ENCODE results near the gene EPAS1. TPM values are rescaled to one million over a fixed set of nuclear protein-coding genes. Genes with fewer than 3 reads are reported as not detected.
A peak's percentile ranks its signal among the peaks of the same experiment; 100 is the strongest.
"Not testable (repeated sequence)": the region's sequence is repeated elsewhere in the genome, so short reads cannot be mapped to it uniquely, and the experiment has no call there.

EPAS1 gene
- total RNA-seq, 1 experiment from 2014 or later = 146 TPM

GRCh38 chr2:46393865-46394264 is 96.7 kb downstream of the EPAS1 start:
- Mint-ChIP-seq H3K27ac (ENCODE audit: low read depth, unreplicated experiment) (no peak overlapping the region), H3K36me3 (ENCODE audit: insufficient read depth, unreplicated experiment) (peaks cover 5% of the 10 kb centered on the region), H3K9me3 (ENCODE audit: unreplicated experiment) (no peaks in the 10 kb centered on the region), H3K27me3 (ENCODE audit: insufficient read depth, unreplicated experiment) (no peaks in the 10 kb centered on the region), H3K4me1 (ENCODE audit: insufficient read depth, unreplicated experiment) (peaks cover 15% of the 10 kb centered on the region), H3K4me3 (ENCODE audit: unreplicated experiment) (no peak overlapping the region)
- no TSS peak for BruUV-seq (replicated peaks)
- ChIA-PET CTCF (no interaction called here), POLR2A (interaction anchor here (2.5 kb wide), 1 partner anchor 16 kb away, joined by 7 read pairs; no protein-coding TSS in a partner anchor)
- DNase-seq (ENCODE audit: unreplicated experiment) = no peak
- TF ChIP-seq, protein P1, sequence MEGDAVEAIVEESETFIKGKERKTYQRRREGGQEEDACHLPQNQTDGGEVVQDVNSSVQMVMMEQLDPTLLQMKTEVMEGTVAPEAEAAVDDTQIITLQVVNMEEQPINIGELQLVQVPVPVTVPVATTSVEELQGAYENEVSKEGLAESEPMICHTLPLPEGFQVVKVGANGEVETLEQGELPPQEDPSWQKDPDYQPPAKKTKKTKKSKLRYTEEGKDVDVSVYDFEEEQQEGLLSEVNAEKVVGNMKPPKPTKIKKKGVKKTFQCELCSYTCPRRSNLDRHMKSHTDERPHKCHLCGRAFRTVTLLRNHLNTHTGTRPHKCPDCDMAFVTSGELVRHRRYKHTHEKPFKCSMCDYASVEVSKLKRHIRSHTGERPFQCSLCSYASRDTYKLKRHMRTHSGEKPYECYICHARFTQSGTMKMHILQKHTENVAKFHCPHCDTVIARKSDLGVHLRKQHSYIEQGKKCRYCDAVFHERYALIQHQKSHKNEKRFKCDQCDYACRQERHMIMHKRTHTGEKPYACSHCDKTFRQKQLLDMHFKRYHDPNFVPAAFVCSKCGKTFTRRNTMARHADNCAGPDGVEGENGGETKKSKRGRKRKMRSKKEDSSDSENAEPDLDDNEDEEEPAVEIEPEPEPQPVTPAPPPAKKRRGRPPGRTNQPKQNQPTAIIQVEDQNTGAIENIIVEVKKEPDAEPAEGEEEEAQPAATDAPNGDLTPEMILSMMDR (IDR thresholded peaks at IDR 0.05; ENCODE audit: unreplicated experiment) = no peak
- intact Hi-C loops (cut with micrococcal nuclease) = no loop called here

DNA sequence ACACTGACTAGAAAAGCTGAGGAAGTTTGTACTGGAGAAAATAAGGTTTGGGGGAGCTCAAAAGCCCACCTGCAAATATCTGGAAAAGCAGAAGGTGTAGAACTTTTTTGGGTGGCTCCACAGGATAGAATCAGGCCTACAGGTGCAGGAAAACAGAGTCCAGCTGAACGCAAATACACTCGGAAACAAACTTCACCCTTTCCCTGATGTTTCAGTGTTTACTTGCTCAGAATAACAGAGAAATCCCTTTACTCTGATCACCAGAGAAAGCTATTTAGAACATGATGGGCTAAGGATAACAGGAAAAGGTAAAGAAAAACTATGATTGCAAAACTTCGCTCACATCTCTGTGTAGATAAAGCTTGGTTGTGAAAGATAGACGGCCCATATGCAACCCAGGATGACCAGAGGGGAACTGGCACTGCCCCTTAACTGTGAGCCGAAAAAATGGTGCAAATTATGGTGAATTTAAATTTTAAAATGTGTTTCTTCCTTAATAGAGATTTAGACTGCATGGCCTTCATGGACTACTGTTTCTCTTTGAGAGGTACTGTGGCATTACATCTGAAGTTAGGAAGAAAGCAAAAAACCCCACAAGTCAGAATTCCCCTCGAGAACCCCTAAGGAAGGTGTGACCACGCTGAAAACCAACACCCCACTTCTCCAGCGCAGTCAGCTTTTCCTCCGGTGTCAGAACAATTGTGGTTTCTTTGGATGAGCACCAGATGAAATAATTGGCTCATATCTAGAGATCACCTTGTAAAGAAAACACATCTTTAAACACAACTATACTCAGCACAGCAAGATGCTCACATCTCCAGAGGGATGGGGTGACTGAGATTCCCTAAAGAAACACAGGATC is 97.7 kb downstream of the EPAS1 start:
- Mint-ChIP-seq H3K4me1 (ENCODE audit: insufficient read depth, unreplicated experiment) (peaks cover 15% of the 10 kb centered on the region), H3K27ac (ENCODE audit: low read depth, unreplicated experiment) (no peak overlapping the region), H3K4me3 (ENCODE audit: unreplicated experiment) (no peak overlapping the region), H3K36me3 (ENCODE audit: insufficient read depth, unreplicated experiment) (no peaks in the 10 kb centered on the region), H3K9me3 (ENCODE audit: unreplicated experiment) (no peaks in the 10 kb centered on the region), H3K27me3 (ENCODE audit: insufficient read depth, unreplicated experiment) (no peaks in the 10 kb centered on the region)
- TF ChIP-seq, protein P1 (IDR thresholded peaks at IDR 0.05; ENCODE audit: unreplicated experiment) = no peak
- ChIA-PET POLR2A (interaction anchor here (0.9 to 2.5 kb wide), 3 partner anchors 13 to 17 kb away, joined by 3 to 7 read pairs (median 5); no protein-coding TSS in a partner anchor), CTCF (interaction anchor here (0.7 to 1.6 kb wide), 3 partner anchors 9 to 10 kb away, joined by 3 to 5 read pairs (median 5); no protein-coding TSS in a partner anchor)
- BruUV-seq (replicated peaks) = no TSS peak
- peak; percentile 28 for DNase-seq (ENCODE audit: unreplicated experiment)
- intact Hi-C loops (cut with micrococcal nuclease) = no loop called here

DNA sequence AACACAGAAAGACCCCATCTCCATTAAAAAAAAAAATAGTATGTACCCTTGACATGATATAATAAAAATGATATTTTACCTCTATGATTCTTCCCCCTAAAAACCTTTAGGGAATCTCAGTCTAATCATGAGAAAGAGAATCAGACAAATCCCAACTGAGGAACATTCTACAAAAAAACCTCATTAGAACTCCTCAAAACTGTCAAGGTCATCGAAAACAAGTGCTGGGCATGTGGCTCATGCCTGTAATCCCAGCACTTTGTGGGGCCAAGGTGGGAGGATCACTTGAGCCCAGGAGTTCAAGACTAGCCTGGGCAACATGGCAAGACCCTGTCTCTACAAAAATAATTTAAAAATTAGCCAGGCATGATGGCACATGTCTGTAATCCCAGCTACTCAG is 98.5 kb downstream of the EPAS1 start:
- ChIA-PET POLR2A (interaction anchor here (0.7 to 2.5 kb wide), 5 partner anchors 9 to 17 kb away, joined by 3 to 7 read pairs (median 5); no protein-coding TSS in a partner anchor), CTCF (interaction anchor here (0.6 to 1.6 kb wide), 3 partner anchors 9 to 56 kb away, joined by 3 to 5 read pairs (median 3); no protein-coding TSS in a partner anchor)
- H3K4me3 Mint-ChIP-seq (ENCODE audit: unreplicated experiment); BruUV-seq (replicated peaks); H3K9me3 Mint-ChIP-seq (ENCODE audit: unreplicated experiment); DNase-seq (ENCODE audit: unreplicated experiment); H3K27ac Mint-ChIP-seq (ENCODE audit: low read depth, unreplicated experiment); H3K36me3 Mint-ChIP-seq (ENCODE audit: insufficient read depth, unreplicated experiment); H3K27me3 Mint-ChIP-seq (ENCODE audit: insufficient read depth, unreplicated experiment); intact Hi-C loops (cut with micrococcal nuclease): not testable (repeated sequence)
- H3K4me1 Mint-ChIP-seq (ENCODE audit: insufficient read depth, unreplicated experiment) = peaks cover 15% of the 10 kb centered on the region

GRCh38 chr2:46400016-46400415 is 102.8 kb downstream of the EPAS1 start:
- DNase-seq (ENCODE audit: unreplicated experiment) = no peak
- ChIA-PET CTCF (no interaction called here), POLR2A (interaction anchor here (0.7 to 0.8 kb wide), 3 partner anchors 9 to 372 kb away, joined by 4 to 5 read pairs (median 4); no protein-coding TSS in a partner anchor)
- Mint-ChIP-seq H3K9me3 (ENCODE audit: unreplicated experiment) (no peaks in the 10 kb centered on the region), H3K4me3 (ENCODE audit: unreplicated experiment) (no peak overlapping the region), H3K27me3 (ENCODE audit: insufficient read depth, unreplicated experiment) (no peaks in the 10 kb centered on the region), H3K36me3 (ENCODE audit: insufficient read depth, unreplicated experiment) (no peaks in the 10 kb centered on the region), H3K4me1 (ENCODE audit: insufficient read depth, unreplicated experiment) (peaks cover 5% of the 10 kb centered on the region), H3K27ac (ENCODE audit: low read depth, unreplicated experiment) (no peak overlapping the region)
- intact Hi-C loops (cut with micrococcal nuclease) = no loop called here
- no TSS peak for BruUV-seq (replicated peaks)
- TF ChIP-seq, protein P1 (IDR thresholded peaks at IDR 0.05; ENCODE audit: unreplicated experiment) = no peak
